ENCODE results near the gene SYT1.

DNA sequence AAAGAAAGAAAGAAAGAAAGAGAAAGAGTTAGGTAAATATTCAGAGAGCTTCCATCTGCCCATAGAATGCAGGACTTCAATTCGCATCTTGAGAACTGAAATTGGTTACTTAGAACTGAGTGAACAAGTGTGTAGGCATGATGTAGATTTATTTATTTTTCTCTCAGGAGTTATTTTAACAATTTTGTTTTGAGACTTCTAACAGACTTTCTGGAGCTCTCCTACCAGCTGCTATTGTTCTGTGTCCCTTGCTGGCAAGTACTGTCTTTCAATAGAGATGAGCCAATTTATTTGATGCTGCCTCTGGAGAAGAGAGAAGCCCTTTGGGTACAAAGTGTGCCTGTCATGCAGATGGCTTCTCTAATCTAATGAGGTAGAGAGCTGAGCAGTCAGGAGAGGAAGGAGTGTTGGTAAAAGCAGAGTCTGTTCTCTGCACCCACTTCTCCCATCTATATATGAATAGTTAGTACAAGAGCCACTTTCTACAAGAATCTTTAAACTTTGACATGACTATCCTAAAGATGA lies 67.0 kb downstream of the SYT1 start:
- TF ChIP-seq, protein P1, sequence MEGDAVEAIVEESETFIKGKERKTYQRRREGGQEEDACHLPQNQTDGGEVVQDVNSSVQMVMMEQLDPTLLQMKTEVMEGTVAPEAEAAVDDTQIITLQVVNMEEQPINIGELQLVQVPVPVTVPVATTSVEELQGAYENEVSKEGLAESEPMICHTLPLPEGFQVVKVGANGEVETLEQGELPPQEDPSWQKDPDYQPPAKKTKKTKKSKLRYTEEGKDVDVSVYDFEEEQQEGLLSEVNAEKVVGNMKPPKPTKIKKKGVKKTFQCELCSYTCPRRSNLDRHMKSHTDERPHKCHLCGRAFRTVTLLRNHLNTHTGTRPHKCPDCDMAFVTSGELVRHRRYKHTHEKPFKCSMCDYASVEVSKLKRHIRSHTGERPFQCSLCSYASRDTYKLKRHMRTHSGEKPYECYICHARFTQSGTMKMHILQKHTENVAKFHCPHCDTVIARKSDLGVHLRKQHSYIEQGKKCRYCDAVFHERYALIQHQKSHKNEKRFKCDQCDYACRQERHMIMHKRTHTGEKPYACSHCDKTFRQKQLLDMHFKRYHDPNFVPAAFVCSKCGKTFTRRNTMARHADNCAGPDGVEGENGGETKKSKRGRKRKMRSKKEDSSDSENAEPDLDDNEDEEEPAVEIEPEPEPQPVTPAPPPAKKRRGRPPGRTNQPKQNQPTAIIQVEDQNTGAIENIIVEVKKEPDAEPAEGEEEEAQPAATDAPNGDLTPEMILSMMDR (conservative IDR thresholded peaks at IDR 0.05; ENCODE audit: low read depth in 2 of 2): no peak
- no peak for TF ChIP-seq EZH2 (IDR thresholded peaks at IDR 0.05; ENCODE audit: low read depth, unreplicated experiment)
- TF ChIP-seq EZH2phosphoT487 (IDR thresholded peaks at IDR 0.05; ENCODE audit: unreplicated experiment): no peak
- TF ChIP-seq ZNF331 (CRISPR knock-in tag; IDR thresholded peaks at IDR 0.05; ENCODE audit: low read depth): no peak
- TF ChIP-seq, protein P2, sequence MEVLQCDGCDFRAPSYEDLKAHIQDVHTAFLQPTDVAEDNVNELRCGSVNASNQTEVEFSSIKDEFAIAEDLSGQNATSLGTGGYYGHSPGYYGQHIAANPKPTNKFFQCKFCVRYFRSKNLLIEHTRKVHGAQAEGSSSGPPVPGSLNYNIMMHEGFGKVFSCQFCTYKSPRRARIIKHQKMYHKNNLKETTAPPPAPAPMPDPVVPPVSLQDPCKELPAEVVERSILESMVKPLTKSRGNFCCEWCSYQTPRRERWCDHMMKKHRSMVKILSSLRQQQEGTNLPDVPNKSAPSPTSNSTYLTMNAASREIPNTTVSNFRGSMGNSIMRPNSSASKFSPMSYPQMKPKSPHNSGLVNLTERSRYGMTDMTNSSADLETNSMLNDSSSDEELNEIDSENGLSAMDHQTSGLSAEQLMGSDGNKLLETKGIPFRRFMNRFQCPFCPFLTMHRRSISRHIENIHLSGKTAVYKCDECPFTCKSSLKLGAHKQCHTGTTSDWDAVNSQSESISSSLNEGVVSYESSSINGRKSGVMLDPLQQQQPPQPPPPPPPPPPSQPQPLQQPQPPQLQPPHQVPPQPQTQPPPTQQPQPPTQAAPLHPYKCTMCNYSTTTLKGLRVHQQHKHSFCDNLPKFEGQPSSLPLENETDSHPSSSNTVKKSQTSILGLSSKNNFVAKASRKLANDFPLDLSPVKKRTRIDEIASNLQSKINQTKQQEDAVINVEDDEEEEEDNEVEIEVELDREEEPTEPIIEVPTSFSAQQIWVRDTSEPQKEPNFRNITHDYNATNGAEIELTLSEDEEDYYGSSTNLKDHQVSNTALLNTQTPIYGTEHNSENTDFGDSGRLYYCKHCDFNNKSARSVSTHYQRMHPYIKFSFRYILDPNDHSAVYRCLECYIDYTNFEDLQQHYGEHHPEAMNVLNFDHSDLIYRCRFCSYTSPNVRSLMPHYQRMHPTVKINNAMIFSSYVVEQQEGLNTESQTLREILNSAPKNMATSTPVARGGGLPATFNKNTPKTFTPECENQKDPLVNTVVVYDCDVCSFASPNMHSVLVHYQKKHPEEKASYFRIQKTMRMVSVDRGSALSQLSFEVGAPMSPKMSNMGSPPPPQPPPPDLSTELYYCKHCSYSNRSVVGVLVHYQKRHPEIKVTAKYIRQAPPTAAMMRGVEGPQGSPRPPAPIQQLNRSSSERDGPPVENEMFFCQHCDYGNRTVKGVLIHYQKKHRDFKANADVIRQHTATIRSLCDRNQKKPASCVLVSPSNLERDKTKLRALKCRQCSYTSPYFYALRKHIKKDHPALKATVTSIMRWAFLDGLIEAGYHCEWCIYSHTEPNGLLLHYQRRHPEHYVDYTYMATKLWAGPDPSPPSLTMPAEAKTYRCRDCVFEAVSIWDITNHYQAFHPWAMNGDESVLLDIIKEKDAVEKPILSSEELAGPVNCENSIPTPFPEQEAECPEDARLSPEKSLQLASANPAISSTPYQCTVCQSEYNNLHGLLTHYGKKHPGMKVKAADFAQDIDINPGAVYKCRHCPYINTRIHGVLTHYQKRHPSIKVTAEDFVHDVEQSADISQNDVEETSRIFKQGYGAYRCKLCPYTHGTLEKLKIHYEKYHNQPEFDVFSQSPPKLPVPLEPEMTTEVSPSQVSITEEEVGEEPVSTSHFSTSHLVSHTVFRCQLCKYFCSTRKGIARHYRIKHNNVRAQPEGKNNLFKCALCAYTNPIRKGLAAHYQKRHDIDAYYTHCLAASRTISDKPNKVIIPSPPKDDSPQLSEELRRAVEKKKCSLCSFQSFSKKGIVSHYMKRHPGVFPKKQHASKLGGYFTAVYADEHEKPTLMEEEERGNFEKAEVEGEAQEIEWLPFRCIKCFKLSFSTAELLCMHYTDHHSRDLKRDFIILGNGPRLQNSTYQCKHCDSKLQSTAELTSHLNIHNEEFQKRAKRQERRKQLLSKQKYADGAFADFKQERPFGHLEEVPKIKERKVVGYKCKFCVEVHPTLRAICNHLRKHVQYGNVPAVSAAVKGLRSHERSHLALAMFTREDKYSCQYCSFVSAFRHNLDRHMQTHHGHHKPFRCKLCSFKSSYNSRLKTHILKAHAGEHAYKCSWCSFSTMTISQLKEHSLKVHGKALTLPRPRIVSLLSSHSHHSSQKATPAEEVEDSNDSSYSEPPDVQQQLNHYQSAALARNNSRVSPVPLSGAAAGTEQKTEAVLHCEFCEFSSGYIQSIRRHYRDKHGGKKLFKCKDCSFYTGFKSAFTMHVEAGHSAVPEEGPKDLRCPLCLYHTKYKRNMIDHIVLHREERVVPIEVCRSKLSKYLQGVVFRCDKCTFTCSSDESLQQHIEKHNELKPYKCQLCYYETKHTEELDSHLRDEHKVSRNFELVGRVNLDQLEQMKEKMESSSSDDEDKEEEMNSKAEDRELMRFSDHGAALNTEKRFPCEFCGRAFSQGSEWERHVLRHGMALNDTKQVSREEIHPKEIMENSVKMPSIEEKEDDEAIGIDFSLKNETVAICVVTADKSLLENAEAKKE (CRISPR knock-in tag; IDR thresholded peaks at IDR 0.05): no peak
- TF ChIP-seq, protein P3, sequence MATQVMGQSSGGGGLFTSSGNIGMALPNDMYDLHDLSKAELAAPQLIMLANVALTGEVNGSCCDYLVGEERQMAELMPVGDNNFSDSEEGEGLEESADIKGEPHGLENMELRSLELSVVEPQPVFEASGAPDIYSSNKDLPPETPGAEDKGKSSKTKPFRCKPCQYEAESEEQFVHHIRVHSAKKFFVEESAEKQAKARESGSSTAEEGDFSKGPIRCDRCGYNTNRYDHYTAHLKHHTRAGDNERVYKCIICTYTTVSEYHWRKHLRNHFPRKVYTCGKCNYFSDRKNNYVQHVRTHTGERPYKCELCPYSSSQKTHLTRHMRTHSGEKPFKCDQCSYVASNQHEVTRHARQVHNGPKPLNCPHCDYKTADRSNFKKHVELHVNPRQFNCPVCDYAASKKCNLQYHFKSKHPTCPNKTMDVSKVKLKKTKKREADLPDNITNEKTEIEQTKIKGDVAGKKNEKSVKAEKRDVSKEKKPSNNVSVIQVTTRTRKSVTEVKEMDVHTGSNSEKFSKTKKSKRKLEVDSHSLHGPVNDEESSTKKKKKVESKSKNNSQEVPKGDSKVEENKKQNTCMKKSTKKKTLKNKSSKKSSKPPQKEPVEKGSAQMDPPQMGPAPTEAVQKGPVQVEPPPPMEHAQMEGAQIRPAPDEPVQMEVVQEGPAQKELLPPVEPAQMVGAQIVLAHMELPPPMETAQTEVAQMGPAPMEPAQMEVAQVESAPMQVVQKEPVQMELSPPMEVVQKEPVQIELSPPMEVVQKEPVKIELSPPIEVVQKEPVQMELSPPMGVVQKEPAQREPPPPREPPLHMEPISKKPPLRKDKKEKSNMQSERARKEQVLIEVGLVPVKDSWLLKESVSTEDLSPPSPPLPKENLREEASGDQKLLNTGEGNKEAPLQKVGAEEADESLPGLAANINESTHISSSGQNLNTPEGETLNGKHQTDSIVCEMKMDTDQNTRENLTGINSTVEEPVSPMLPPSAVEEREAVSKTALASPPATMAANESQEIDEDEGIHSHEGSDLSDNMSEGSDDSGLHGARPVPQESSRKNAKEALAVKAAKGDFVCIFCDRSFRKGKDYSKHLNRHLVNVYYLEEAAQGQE (IDR thresholded peaks at IDR 0.05; ENCODE audit: unreplicated experiment): no peak
- TF ChIP-seq POLR2AphosphoS5 (IDR thresholded peaks at IDR 0.05; ENCODE audit: low read depth): no peak
- TF ChIP-seq CREB1 (CRISPR knock-in tag; IDR thresholded peaks at IDR 0.05; ENCODE audit: low read depth): no peak
- no peak for TF ChIP-seq JUNB (IDR thresholded peaks at IDR 0.05; ENCODE audit: unreplicated experiment)
- TF ChIP-seq, protein P4, sequence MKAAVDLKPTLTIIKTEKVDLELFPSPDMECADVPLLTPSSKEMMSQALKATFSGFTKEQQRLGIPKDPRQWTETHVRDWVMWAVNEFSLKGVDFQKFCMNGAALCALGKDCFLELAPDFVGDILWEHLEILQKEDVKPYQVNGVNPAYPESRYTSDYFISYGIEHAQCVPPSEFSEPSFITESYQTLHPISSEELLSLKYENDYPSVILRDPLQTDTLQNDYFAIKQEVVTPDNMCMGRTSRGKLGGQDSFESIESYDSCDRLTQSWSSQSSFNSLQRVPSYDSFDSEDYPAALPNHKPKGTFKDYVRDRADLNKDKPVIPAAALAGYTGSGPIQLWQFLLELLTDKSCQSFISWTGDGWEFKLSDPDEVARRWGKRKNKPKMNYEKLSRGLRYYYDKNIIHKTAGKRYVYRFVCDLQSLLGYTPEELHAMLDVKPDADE (IDR thresholded peaks at IDR 0.05): no peak
